Fibroblast of gingiva (primary cell): Measurements from ENCODE around the gene KIF25.
A peak's percentile ranks its signal among the peaks of the same experiment; 100 is the strongest.
"Not testable (repeated sequence)": the region's sequence is repeated elsewhere in the genome, so short reads cannot be mapped to it uniquely, and the experiment has no call there.

ENCODE experiments used
- DNase-seq: peaks from one replicate; pipeline ENCODE4 v3.0.0-alpha.2; 2011; ENCODE audit warnings: low read depth

The KIF25 gene

GRCh38 chr6:167995731-167996151 lies 1.7 kb upstream of the KIF25 start:
- DNase-seq, result no peak

GRCh38 chr6:167996424-167997199 lies 859 bp upstream of the KIF25 start:
- no peak for DNase-seq

GRCh38 chr6:167998215-167998614 lies 744 bp downstream of the KIF25 start:
- no peak for DNase-seq

- no peak for DNase-seq
Measured at GRCh38 chr6:168000198-168001028, 2.9 kb downstream of the KIF25 start.

- DNase-seq, result no peak
Measured at GRCh38 chr6:168001029-168001332, 3.5 kb downstream of the KIF25 start.

GRCh38 chr6:168001514-168001913 lies 4.0 kb downstream of the KIF25 start:
- DNase-seq, result not testable (repeated sequence)

GRCh38 chr6:168002804-168003203 lies 5.3 kb downstream of the KIF25 start:
- no peak for DNase-seq

- DNase-seq, result no peak
Measured at GRCh38 chr6:168004023-168004422, 6.6 kb downstream of the KIF25 start.

GRCh38 chr6:168004945-168005344 lies 7.5 kb downstream of the KIF25 start:
- DNase-seq, result no peak

- DNase-seq, result no peak
Measured at GRCh38 chr6:168005796-168006195, 8.3 kb downstream of the KIF25 start.

GRCh38 chr6:168007592-168008338 lies 10.3 kb downstream of the KIF25 start:
- peak; percentile 93 for DNase-seq

- peak; percentile 8 for DNase-seq
Measured at GRCh38 chr6:168009331-168009730, 11.9 kb downstream of the KIF25 start.

- no peak for DNase-seq
Measured at GRCh38 chr6:168011291-168011690, 13.8 kb downstream of the KIF25 start.

GRCh38 chr6:168012431-168013249 lies 15.2 kb downstream of the KIF25 start:
- DNase-seq, result no peak

- DNase-seq, result no peak
Measured at GRCh38 chr6:168013250-168013915, 15.9 kb downstream of the KIF25 start.

- no peak for DNase-seq
Measured at GRCh38 chr6:168014428-168014827, 17.0 kb downstream of the KIF25 start.

GRCh38 chr6:168015009-168015408 lies 17.5 kb downstream of the KIF25 start:
- DNase-seq, result no peak

GRCh38 chr6:168015482-168016175 lies 18.2 kb downstream of the KIF25 start:
- no peak for DNase-seq

GRCh38 chr6:168016176-168016620 lies 18.7 kb downstream of the KIF25 start:
- DNase-seq, result no peak

- no peak for DNase-seq
Measured at GRCh38 chr6:168016721-168017525, 19.5 kb downstream of the KIF25 start.
